GM18909 (cell line): ENCODE data around the gene PRKCI.
"Not testable (repeated sequence)": the region's sequence is repeated elsewhere in the genome, so short reads cannot be mapped to it uniquely, and the experiment has no call there.

ENCODE experiments used
- ATAC-seq: cut with Tn5 transposase; IDR thresholded peaks from one replicate; pipeline ENCODE4 v1.9.1; 2021; ENCODE audit warnings: mild to moderate bottlenecking; ENCODE audit not compliant: unreplicated experiment, poor library complexity

PRKCI gene

DNA sequence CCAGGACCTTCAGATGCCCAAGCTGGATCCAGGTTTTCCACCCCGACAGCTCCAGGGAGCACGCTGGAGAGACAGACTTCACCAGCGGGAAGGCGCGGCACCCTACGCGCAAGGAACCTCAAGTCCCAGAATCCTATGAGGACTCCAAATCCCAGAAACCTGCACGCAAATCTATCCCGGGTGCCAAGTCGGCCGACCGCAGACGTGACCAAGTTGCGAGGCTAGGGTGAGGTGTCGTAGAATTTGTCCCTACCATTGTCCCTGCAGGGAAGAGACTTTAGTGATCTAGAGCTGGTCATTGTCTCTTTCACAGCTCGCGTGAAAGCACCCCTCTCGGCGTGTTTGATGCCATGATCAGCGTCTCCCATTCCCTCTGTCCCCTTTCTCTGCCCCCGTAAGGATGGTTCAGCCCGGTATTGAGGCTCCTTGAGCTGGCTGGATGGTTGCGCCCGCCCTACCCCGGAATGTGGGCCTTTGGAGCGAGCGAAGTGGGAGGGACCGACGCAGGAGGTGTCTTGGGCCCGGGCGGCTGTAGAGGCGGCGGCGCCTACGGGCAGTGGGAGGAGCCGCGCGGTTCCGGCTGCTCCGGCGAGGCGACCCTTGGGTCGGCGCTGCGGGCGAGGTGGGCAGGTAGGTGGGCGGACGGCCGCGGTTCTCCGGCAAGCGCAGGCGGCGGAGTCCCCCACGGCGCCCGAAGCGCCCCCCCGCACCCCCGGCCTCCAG is at the start of gene PRKCI:
Gene PRKCI (plus strand): TSS at position 501 of the 723 bp plus-strand sequence. CDS start 246 bp downstream, outside the sequence.
- ATAC-seq = peak; percentile 96

DNA sequence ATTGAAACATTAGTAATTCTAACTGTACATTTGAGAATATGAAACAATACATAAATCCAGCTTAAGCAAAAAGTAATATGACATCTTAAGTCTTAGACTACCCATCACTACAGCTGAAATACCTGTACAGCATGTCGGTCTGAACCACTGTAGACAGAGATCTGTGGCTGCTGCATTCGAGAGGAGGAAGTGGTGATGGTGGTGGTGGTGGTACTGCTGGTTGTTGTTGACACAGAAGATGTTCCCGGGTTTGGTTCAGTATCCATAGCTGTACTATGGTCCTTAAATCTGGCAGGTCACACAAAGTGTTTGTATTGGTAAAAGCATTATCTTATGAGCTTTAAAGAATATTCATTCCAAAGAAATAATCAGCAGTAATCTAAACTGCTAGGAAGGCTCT is 43.6 kb upstream of the PRKCI start:
- peak; percentile 38 for ATAC-seq

GRCh38 chr3:170179432-170179831 is 42.8 kb upstream of the PRKCI start:
- no peak for ATAC-seq

GRCh38 chr3:170180079-170180907 is 41.9 kb upstream of the PRKCI start:
- ATAC-seq = peak; percentile 27

GRCh38 chr3:170180908-170181885 is 41.0 kb upstream of the PRKCI start, which contains the start of gene PHC3:
Gene PHC3, minus strand, starts transcription at chr3:170181733. Its CDS starts 18 bp downstream, at chr3:170181715.
- ATAC-seq = peak; percentile 84

DNA sequence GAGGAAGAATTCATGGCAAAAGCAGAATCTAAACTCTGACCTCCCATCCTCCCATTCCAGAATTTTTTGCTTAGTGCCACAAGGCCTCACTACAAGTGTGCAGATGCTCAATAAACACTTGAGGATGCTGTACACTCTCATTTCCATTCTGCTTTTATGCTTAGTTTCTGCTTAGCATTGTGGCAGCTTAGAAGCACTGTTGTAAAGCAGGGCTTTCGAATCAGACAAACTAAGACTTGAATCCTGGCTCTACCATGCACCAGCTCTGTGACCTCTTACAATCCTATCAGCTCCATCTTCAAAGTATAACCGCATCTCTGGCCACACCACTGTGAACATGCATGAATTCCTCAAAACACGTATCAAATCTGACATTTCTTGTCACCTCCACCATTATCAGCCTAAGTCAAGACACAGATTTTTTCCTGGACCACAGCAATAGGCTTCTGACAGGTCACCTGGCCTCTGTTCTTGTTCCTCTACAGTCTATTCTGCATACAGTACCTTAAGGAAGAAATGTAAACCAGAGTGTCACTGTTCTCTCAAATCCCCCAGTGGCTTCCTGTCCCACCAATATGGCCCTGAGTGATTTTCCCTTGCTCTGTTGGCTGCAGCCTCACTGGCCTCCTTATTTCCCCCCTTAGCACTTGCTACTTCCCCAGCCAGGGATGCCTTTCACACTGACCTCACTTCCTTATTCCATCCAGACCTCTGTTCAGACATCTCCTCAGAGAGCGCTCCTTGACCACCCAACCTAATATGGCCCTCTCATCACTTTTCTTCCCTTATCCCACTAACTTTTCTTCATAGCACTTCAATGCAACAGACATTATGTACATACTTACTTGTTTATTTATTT is 32.6 kb upstream of the PRKCI start:
- no peak for ATAC-seq

DNA sequence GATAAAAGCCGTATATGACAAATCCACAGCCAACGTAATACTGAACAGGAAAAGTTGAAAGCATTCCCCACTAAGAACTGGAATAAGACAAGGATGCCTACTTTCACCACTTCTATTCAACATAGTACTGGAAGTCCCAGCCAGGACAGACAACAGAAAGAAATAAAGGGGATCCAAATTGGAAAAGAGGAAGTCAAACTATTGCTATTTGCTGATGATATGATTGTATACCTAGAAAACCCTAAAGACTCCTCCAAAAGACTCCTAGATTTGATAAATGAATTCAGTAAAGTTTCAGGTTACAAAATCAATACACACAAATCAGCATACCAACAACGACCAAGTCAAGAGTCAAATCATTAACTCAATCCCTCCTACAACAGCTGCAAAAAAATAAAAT is 26.5 kb upstream of the PRKCI start:
- not testable (repeated sequence) for ATAC-seq

DNA sequence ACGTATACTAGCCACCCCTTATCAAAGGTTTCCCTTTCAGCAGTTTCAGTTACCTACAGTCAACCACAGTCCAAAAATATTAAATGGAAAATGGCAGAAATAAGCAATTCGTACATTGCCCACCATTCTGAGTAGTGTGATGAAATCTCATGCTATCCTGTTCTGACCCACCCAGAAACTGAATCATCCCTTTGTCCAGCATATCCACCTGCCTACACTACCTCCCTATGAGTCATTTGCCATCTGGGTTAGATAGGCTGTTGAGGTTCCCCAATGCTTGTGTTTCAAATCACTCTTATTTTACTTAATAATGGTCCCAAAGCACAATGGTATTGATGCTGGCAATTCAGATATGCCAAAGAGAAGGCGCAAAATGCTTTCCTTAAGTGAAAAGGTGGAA is 25.4 kb upstream of the PRKCI start:
- ATAC-seq = no peak

DNA sequence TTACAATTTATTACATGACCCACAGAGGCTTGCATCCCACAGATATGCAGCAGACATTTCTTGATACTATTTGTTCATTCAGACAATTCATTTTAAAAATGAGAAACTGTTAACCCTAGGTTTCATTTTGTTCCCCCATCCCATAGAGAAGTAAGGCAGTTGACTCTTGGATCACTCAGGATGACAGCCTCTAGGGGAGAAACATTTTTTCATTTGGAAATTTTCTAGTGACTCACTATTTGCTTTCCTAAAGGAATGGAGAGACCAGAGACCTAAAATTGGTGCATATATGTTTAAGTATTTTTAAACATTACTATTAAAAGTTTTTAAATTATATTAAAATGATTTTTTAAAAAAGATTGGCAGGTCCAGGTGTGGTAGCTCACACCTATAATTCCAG is 21.2 kb upstream of the PRKCI start:
- ATAC-seq = no peak

- no peak for ATAC-seq
These were observed 20.7 kb upstream of the PRKCI start for GRCh38 chr3:170201527-170201926.

DNA sequence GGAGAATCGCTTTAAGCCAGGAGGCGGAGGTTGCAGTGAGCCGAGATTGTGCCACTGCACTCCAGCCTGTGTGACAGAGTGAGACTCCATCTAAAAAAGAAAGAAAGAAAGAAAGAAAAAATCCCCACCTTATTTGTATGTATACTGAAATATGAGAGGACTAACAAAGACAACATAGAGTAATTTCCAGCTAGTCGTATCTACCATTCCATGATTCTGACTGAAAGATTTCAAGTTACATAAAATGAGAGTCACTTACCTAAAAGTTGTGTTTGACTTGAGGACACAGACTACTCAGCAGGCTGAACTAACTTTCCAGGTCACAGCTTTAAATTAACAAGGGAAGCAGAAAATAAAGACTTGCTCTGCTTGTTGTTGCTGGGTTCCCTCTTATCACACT is 18.8 kb upstream of the PRKCI start:
- ATAC-seq = no peak

DNA sequence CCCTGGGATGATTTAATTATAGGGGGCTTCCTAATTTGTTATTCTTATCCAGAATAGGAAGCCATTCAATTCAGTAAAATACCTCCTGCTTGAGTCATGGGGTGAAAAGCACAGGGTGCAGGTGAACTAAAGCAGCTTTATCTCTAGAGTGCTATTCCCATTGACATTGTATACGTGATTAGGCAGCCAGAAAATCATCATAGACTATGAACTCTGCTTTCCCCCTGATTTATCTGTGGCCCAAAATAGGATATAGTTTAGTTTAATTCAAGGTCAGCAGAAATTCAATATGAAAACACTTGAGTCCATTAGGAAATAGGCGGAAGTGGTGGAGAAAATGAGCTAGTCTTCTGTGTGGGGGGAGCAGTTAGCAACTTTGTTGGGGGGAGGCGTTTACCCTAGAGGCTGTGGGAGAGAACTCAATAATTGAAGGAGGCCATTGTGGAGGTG is 18.2 kb upstream of the PRKCI start:
- no peak for ATAC-seq

DNA sequence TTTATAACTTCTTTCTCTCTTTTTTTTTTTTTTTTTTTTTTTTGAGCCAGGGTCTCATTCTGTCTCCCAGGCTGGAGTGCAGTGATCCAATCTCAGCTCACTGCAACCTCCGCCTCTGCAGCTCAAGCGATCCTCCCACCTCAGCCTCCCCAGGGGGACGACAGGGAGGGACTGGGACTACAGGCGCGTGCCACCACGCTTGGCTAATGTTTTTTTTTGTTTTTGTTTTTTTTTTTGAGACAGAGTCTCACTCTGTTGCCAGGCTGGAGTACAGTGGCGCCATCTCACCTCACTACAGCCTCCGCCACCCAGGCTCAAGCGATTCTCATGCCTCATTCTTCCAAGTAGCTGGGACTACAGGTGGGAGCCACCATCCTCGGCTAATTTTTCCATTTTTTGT is 17.7 kb upstream of the PRKCI start:
- no peak for ATAC-seq

DNA sequence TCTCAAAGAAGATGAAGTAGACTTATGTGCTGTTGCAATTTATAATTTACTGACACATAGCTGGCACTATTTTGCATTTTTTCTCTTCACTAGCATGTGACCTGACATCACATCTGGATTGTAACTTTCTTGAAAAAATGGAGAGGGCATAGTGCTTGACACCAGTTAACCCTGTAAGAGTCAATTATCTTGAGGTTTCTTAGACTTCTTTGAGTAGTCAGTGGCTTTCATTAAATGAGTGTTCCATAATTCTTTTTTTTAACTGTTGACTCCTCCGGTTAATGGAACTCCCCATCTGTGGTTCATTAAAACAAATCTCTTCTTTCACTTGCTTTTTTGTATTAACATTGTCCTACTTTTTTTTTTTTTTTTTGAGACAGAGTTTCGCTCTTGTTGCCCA is 16.9 kb upstream of the PRKCI start:
- no peak for ATAC-seq

GRCh38 chr3:170206164-170206762 is 16.0 kb upstream of the PRKCI start:
- ATAC-seq = not testable (repeated sequence)

DNA sequence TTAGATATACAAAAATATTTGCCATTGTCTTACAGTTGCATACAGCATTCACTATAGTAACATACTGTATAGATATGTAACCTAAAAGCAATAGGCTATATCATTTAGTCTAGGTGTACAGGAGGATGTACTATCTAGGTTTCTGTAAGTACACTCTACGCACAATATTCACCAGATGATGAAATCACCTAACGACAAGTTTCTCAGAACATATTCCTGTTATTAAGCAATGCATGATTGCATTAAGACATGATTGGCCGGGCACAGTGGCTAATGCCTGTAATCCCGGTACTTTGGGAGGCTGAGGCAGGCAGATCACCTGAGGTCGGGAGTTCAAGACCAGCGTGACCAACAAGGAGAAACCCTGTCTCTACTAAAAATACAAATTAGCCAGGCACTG is 14.5 kb upstream of the PRKCI start:
- ATAC-seq = no peak

- ATAC-seq = no peak
These were observed 10.6 kb upstream of the PRKCI start for GRCh38 chr3:170211668-170212067.

- no peak for ATAC-seq
These were observed 2.4 kb upstream of the PRKCI start for GRCh38 chr3:170219850-170220249.

DNA sequence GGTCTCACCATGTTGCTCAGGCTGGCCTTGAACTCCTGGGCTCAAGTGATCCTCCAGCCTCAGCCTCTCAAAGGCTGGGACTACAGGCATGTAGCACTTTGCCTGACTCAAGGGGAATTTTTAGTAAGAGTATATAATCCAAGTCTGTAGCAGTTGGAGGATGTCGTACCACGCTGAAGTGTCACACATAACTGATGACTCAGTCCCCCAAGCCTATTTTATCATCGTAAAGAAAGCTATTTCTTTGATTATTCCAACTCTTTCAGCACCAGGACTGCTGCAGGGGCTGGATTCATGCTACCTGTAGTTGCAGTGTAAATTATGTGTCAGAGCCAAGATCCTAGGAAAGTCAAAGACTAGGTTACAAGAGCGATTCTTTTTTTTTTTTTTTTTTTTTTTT is 1.4 kb upstream of the PRKCI start:
- no peak for ATAC-seq
